Lower leg skin (tissue), 3 donors: ENCODE measurements around the gene DYNC1LI2.

Source experiments
- POLR2A ChIP-seq, 2 donors: fragments of 450-650 bp; IDR thresholded peaks; one replicate each; pipeline ENCODE4 v1.6.1; 2016 to 2017; ENCODE audit warnings: antibody characterized with exemption in 2 of 2, mild to moderate bottlenecking in 1 of 2, moderate library complexity in 1 of 2
- TF ChIP-seq, protein P1 (sequence below), 3 donors: fragments of 450-650 bp; IDR thresholded peaks; one replicate each; pipeline ENCODE4 v1.5.1; 2016; ENCODE audit warnings: antibody characterized with exemption in 3 of 3, mild to moderate bottlenecking in 3 of 3, moderate library complexity in 2 of 3

DNA sequence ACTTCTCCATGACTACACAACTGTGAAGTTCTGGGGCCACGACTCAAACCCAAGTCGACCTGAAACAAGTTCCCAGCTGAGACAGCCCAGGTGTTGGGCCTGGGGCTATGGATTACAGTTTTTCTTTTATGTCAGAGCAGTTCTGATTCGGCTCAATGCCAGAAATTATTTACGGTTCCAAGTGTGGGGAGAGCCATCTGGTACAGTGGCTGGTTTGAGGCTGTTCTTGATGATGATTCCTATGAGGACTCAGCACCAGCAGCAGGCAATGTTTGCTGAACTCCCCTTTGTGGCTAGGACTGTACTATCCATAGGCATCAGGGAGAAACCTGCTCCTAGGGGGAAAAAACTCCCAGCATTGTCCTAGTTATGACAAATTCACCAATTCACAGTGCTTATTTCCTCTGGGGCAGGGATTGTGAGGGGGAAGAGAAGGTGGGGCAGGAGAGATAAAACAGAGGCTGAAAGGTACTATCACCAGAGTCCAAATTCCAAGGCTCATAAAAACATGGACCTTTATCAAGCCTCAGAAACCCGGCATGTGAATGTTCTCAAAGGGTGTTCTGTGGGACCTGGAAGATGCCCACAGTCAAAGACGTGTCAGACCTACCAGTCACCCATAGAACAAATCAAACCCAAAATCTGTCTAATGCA is 36.6 kb downstream of the DYNC1LI2 start:
- TF ChIP-seq, protein P1, sequence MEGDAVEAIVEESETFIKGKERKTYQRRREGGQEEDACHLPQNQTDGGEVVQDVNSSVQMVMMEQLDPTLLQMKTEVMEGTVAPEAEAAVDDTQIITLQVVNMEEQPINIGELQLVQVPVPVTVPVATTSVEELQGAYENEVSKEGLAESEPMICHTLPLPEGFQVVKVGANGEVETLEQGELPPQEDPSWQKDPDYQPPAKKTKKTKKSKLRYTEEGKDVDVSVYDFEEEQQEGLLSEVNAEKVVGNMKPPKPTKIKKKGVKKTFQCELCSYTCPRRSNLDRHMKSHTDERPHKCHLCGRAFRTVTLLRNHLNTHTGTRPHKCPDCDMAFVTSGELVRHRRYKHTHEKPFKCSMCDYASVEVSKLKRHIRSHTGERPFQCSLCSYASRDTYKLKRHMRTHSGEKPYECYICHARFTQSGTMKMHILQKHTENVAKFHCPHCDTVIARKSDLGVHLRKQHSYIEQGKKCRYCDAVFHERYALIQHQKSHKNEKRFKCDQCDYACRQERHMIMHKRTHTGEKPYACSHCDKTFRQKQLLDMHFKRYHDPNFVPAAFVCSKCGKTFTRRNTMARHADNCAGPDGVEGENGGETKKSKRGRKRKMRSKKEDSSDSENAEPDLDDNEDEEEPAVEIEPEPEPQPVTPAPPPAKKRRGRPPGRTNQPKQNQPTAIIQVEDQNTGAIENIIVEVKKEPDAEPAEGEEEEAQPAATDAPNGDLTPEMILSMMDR (IDR thresholded peaks at IDR 0.05) = no peak
- TF ChIP-seq POLR2A (IDR thresholded peaks at IDR 0.05) = no peak
